A549 (cell line): ENCODE results near the gene TBC1D1. TPM values are rescaled to one million over a fixed set of nuclear protein-coding genes. Genes with fewer than 3 reads are reported as not detected.

ENCODE experiments used
- ATAC-seq, 2 experiments: fragments of 200-7000 bp in 1 of 2; fragments of >200 bp in 1 of 2; cut with Nextera tagmentation in 1 of 2; cut with Tn5 transposase in 1 of 2; 3 replicates each; pipeline versions ENCODE4 v1.8.0 to v1.9.1; 2018 to 2020; ENCODE audit warnings: mild to moderate bottlenecking in 1 of 2, moderate library complexity in 1 of 2
- CTCF ChIA-PET: fragments of 300-600 bp; sonication (Branson Sonifier 250); formaldehyde crosslinking; extraction: SDS; loops from one replicate; lab custom pipeline; 2021; ENCODE audit warnings: antibody characterized with exemption, inconsistent platforms; lab: Yijun Ruan, JAX
- POLR2A ChIA-PET: fragments of 350-600 bp; formaldehyde crosslinking; extraction: SDS; loops from one replicate; lab custom pipeline; 2021; ENCODE audit warnings: antibody characterized with exemption, inconsistent platforms; lab: Yijun Ruan, JAX
- DNase-seq, 2 experiments: peaks; one replicate each; pipeline versions ENCODE4 v3.0.0 to v3.0.0-alpha.2; 2011 to 2016; ENCODE audit warnings: low read depth in 1 of 2, low spot score in 1 of 2
- FAIRE-seq: peaks from 2 replicates; lab custom pipeline; 2011; peaks lifted over from hg19 to GRCh38; lab: Jason Lieb, UNC
- H3K27ac ChIP-seq, 2 experiments: fragments of >200 bp; sonication (Bioruptor Twin); formaldehyde crosslinking; 3 replicates each; pipeline ENCODE4 v1.5.1; 2016 to 2017
- H3K4me1 ChIP-seq: fragments of >200 bp; sonication (Bioruptor Twin); formaldehyde crosslinking; 3 replicates; pipeline ENCODE4 v1.6.1; 2016
- H3K4me2 ChIP-seq: fragments of >200 bp; sonication (Bioruptor Twin); formaldehyde crosslinking; 3 replicates; pipeline ENCODE4 v1.6.1; 2016
- H3K4me3 ChIP-seq: fragments of >200 bp; sonication (Bioruptor Twin); formaldehyde crosslinking; 3 replicates; pipeline ENCODE4 v1.5.1; 2016
- H3K9me3 ChIP-seq: fragments of >200 bp; sonication (Bioruptor Twin); formaldehyde crosslinking; 3 replicates; pipeline ENCODE4 v1.6.1; 2016
- BHLHE40 ChIP-seq: IDR thresholded peaks from 2 replicates; pipeline ENCODE4 v1.6.1; 2012; ENCODE audit warnings: low read depth, low read length, inconsistent platforms
- CBX2 ChIP-seq: fragments of 200-600 bp; sonication (generic); IDR thresholded peaks from 2 replicates; pipeline ENCODE4 v1.6.1; 2016; ENCODE audit warnings: low read depth, mild to moderate bottlenecking, borderline replicate concordance
- FOSB ChIP-seq: fragments of 250-450 bp; sonication (Bioruptor Pico); IDR thresholded peaks from 2 replicates; pipeline ENCODE4 v1.5.0; 2020; ENCODE audit warnings: mild to moderate bottlenecking, moderate library complexity
- HEYL ChIP-seq: fragments of 250-450 bp; sonication (Bioruptor Pico); IDR thresholded peaks from 2 replicates; pipeline ENCODE4 v1.8.0; 2021; ENCODE audit warnings: mild to moderate bottlenecking, moderate library complexity
- HOXA7 ChIP-seq: fragments of 250-450 bp; sonication (Bioruptor Pico); IDR thresholded peaks from 2 replicates; pipeline ENCODE4 v1.5.0; 2020; ENCODE audit warnings: mild to moderate bottlenecking, moderate library complexity
- JUN ChIP-seq, 2 experiments: fragments of >200 bp; sonication (Bioruptor Twin); formaldehyde crosslinking; IDR thresholded peaks; 2 replicates in 1 of 2; 3 replicates in 1 of 2; pipeline ENCODE4 v1.6.1; 2016 to 2017
- JUNB ChIP-seq: fragments of >200 bp; sonication (Bioruptor Twin); formaldehyde crosslinking; IDR thresholded peaks from 2 replicates; pipeline ENCODE4 v1.6.1; 2016
- KDM1A ChIP-seq: fragments of 200-600 bp; sonication (generic); IDR thresholded peaks from 2 replicates; pipeline ENCODE4 v1.6.1; 2016; ENCODE audit warnings: low read depth, mild to moderate bottlenecking
- KDM5A ChIP-seq: fragments of 200-600 bp; sonication (generic); IDR thresholded peaks from 2 replicates; pipeline ENCODE4 v1.6.1; 2016; ENCODE audit warnings: antibody characterized with exemption, mild to moderate bottlenecking
- NPAS2 ChIP-seq: fragments of 250-450 bp; sonication (Bioruptor Pico); IDR thresholded peaks from 2 replicates; pipeline ENCODE4 v1.8.0; 2022; ENCODE audit warnings: mild to moderate bottlenecking, moderate library complexity, borderline replicate concordance
- RAD21 ChIP-seq, 2 experiments: fragments of >200 bp in 1 of 2; sonication (Bioruptor Twin) in 1 of 2; formaldehyde crosslinking in 1 of 2; IDR thresholded peaks in 1 of 2; conservative IDR thresholded peaks in 1 of 2; 2 replicates in 1 of 2; 3 replicates in 1 of 2; pipeline ENCODE4 v1.6.1; 2012 to 2018; ENCODE audit warnings: inconsistent platforms in 1 of 2
- TP53 ChIP-seq: fragments of 250-450 bp; sonication (Bioruptor Pico); IDR thresholded peaks from 2 replicates; pipeline ENCODE4 v1.5.0; 2021; ENCODE audit warnings: mild to moderate bottlenecking, moderate library complexity
- ZFP36 ChIP-seq: fragments of 450-650 bp; IDR thresholded peaks from 2 replicates; pipeline ENCODE4 v1.6.1; 2014; ENCODE audit warnings: borderline replicate concordance; ENCODE audit not compliant: partially characterized antibody
- WGBS: methylation state at CpG from one replicate; pipeline ENCODE4 v1.1.6; 2017; ENCODE audit errors: missing lambda C conversion rate; 5-methylcytosine and 5-hydroxymethylcytosine counted together
- polyA plus RNA-seq, 4 experiments: library from polyadenylated mRNA; depleted of rRNA in 3 of 4; stranded (reverse); fragments of >200 nt; fragmentation: RNase III in 1 of 4; extraction: RNeasy Plus Mini Kit Qiagen cat#74134 plus additional on column Dnase treatment in 1 of 4; gene quantifications; 2 replicates in 3 of 4; 3 replicates in 1 of 4; pipeline ENCODE4 v1.2.3, GENCODE V29; 2011 to 2017
- TF ChIP-seq, protein P1 (sequence below): fragments of >200 bp; sonication (Bioruptor Twin); formaldehyde crosslinking; IDR thresholded peaks from 3 replicates; pipeline ENCODE4 v1.6.1; 2016
- TF ChIP-seq, protein P2 (sequence below): IDR thresholded peaks from 2 replicates; pipeline ENCODE4 v1.6.1; 2012
- TF ChIP-seq, protein P3 (sequence below): fragments of >200 bp; sonication (Bioruptor Twin); formaldehyde crosslinking; IDR thresholded peaks from 2 replicates; pipeline ENCODE4 v1.6.1; 2016
- TF ChIP-seq, protein P4 (sequence below): fragments of 200-600 bp; sonication (generic); IDR thresholded peaks from 2 replicates; pipeline ENCODE4 v1.6.1; 2016; ENCODE audit warnings: antibody characterized with exemption, mild to moderate bottlenecking, moderate library complexity
- TF ChIP-seq, protein P5 (sequence below): fragments of 450-650 bp; IDR thresholded peaks from 2 replicates; pipeline ENCODE4 v1.6.1; 2014; ENCODE audit warnings: antibody characterized with exemption
- TF ChIP-seq, protein P6 (sequence below): fragments of 250-450 bp; sonication (Bioruptor Pico); IDR thresholded peaks from 2 replicates; pipeline ENCODE4 v1.5.0; 2020; ENCODE audit warnings: low read depth, mild to moderate bottlenecking, moderate library complexity

The TBC1D1 gene
- polyA plus RNA-seq, 2 of the 4 experiments (the other 2 are of a cell fraction), result 26.5 to 28.5 TPM

DNA sequence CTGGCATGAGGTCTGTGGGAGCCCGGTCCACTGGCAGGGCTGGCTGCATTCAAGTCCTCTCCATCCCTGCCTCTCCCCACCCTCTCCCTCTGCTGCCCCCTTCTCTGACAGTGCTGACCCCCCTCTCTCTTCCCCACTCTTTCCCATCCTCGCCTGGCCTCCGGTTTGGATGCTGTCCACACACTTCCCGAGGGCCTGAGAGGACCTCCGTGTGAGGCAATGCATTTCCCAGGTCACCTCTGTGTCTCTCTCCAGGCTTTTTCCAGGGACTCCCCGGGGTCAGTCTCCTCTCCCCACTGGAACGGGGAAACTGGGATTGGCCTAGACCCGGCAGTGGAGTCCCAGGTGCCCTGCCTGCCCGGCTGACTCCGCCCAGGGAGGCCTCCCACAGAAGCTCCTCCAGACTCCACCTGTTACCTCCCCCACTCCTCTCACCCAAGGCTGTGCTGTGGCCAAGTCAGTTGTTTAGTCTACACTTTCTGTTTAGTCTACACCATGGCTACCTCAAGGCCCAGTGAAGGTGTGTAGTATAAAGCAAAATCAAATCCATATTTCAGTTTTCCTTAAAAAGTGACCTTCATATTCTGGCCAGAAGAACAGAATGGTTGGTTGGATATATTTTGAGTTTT, 216.1 kb downstream of the TBC1D1 start:
- ChIA-PET POLR2A (no interaction called here), CTCF (interaction anchor here (0.7 kb wide), 1 partner anchor 8 kb away, joined by 3 read pairs; no protein-coding TSS in a partner anchor)
- ATAC-seq, result no peak
- 80% methylated on average over 6 of the region's 10 CpGs for WGBS
- Histone ChIP-seq H3K4me1 (no peaks in the 10 kb centered on the region), H3K4me3 (no peak overlapping the region), H3K27ac (no peak overlapping the region), H3K4me2 (no peak overlapping the region), H3K9me3 (no peaks in the 10 kb centered on the region)
- no peak for DNase-seq
- no peak for FAIRE-seq
- TF ChIP-seq ZFP36, result no peak
- TF ChIP-seq JUN (IDR thresholded peaks at IDR 0.05), result no peak
- TF ChIP-seq, protein P1, sequence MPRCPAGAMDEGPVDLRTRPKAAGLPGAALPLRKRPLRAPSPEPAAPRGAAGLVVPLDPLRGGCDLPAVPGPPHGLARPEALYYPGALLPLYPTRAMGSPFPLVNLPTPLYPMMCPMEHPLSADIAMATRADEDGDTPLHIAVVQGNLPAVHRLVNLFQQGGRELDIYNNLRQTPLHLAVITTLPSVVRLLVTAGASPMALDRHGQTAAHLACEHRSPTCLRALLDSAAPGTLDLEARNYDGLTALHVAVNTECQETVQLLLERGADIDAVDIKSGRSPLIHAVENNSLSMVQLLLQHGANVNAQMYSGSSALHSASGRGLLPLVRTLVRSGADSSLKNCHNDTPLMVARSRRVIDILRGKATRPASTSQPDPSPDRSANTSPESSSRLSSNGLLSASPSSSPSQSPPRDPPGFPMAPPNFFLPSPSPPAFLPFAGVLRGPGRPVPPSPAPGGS, result no peak
- TF ChIP-seq, protein P2, sequence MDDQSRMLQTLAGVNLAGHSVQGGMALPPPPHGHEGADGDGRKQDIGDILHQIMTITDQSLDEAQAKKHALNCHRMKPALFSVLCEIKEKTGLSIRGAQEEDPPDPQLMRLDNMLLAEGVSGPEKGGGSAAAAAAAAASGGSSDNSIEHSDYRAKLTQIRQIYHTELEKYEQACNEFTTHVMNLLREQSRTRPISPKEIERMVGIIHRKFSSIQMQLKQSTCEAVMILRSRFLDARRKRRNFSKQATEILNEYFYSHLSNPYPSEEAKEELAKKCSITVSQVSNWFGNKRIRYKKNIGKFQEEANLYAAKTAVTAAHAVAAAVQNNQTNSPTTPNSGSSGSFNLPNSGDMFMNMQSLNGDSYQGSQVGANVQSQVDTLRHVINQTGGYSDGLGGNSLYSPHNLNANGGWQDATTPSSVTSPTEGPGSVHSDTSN, result no peak
- no peak for TF ChIP-seq NPAS2 (CRISPR knock-in tag)
- TF ChIP-seq RAD21 (conservative IDR thresholded peaks at IDR 0.05 in 1 of 2, IDR thresholded peaks at IDR 0.05 in 1 of 2), result no peak
- no peak for TF ChIP-seq CBX2
- no peak for TF ChIP-seq HOXA7 (CRISPR knock-in tag)

DNA sequence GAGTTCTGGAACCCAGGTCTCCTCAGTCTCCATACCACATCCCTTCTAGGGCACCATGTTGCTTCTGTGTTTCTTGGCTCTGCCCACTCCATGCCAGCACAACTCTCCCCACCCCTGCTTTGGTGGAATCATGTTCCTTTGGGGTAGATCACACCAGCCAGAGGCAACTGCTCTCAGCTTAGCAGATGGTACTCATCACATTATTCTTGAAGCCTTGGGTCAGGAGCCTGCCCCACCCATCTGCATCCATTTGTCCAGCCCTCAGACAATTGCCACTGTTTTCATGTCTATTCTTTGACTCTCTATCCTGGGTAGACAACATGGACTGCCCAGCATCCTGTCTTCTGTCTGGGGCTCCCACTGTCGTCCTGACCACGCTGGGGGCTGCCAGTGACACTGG, 216.9 kb downstream of the TBC1D1 start:
- Histone ChIP-seq H3K27ac (no peak overlapping the region), H3K4me1 (no peaks in the 10 kb centered on the region), H3K9me3 (no peaks in the 10 kb centered on the region)
- DNase-seq, result no peak
- FAIRE-seq, result no peak
- POLR2A ChIA-PET, result no interaction called here
- no peak for ATAC-seq
- TF ChIP-seq JUNB, result no peak
- no peak for TF ChIP-seq JUN (IDR thresholded peaks at IDR 0.05)
- no peak for TF ChIP-seq KDM1A
- TF ChIP-seq BHLHE40, result no peak
- no peak for TF ChIP-seq TP53
- TF ChIP-seq, protein P3, sequence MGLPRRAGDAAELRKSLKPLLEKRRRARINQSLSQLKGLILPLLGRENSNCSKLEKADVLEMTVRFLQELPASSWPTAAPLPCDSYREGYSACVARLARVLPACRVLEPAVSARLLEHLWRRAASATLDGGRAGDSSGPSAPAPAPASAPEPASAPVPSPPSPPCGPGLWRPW, result no peak
- no peak for TF ChIP-seq FOSB
- TF ChIP-seq, protein P4, sequence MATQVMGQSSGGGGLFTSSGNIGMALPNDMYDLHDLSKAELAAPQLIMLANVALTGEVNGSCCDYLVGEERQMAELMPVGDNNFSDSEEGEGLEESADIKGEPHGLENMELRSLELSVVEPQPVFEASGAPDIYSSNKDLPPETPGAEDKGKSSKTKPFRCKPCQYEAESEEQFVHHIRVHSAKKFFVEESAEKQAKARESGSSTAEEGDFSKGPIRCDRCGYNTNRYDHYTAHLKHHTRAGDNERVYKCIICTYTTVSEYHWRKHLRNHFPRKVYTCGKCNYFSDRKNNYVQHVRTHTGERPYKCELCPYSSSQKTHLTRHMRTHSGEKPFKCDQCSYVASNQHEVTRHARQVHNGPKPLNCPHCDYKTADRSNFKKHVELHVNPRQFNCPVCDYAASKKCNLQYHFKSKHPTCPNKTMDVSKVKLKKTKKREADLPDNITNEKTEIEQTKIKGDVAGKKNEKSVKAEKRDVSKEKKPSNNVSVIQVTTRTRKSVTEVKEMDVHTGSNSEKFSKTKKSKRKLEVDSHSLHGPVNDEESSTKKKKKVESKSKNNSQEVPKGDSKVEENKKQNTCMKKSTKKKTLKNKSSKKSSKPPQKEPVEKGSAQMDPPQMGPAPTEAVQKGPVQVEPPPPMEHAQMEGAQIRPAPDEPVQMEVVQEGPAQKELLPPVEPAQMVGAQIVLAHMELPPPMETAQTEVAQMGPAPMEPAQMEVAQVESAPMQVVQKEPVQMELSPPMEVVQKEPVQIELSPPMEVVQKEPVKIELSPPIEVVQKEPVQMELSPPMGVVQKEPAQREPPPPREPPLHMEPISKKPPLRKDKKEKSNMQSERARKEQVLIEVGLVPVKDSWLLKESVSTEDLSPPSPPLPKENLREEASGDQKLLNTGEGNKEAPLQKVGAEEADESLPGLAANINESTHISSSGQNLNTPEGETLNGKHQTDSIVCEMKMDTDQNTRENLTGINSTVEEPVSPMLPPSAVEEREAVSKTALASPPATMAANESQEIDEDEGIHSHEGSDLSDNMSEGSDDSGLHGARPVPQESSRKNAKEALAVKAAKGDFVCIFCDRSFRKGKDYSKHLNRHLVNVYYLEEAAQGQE, result no peak
- no peak for TF ChIP-seq HEYL
- TF ChIP-seq, protein P5, sequence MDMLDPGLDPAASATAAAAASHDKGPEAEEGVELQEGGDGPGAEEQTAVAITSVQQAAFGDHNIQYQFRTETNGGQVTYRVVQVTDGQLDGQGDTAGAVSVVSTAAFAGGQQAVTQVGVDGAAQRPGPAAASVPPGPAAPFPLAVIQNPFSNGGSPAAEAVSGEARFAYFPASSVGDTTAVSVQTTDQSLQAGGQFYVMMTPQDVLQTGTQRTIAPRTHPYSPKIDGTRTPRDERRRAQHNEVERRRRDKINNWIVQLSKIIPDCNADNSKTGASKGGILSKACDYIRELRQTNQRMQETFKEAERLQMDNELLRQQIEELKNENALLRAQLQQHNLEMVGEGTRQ, result no peak
- no peak for TF ChIP-seq KDM5A
- TF ChIP-seq, protein P6, sequence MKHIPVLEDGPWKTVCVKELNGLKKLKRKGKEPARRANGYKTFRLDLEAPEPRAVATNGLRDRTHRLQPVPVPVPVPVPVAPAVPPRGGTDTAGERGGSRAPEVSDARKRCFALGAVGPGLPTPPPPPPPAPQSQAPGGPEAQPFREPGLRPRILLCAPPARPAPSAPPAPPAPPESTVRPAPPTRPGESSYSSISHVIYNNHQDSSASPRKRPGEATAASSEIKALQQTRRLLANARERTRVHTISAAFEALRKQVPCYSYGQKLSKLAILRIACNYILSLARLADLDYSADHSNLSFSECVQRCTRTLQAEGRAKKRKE (CRISPR knock-in tag), result no peak
- TF ChIP-seq, all 56 proteins: peak for 0
- Histone ChIP-seq H3K4me3 (no peak overlapping the region), H3K4me2 (no peak overlapping the region)
- WGBS, result 88% methylated on average over 2 of the region's 2 CpGs
- CTCF ChIA-PET, result no interaction called here
